ENCODE measurements around the gene KRTAP4-16.

GRCh38 chr17:41111151-41111885, 9.3 kb upstream of the KRTAP4-16 start:
- TF ChIP-seq CTCF (IDR thresholded peaks at IDR 0.05; ENCODE audit: low read depth, low read length) (no peak), MAX (IDR thresholded peaks at IDR 0.05; ENCODE audit: low read depth, low read length) (no peak)
